Breast epithelium (tissue), 3 donors: ENCODE results near the gene RNF135.

Source experiments
- POLR2A ChIP-seq: fragments of 450-650 bp; IDR thresholded peaks from one replicate; pipeline ENCODE4 v1.6.1; 2016; ENCODE audit warnings: antibody characterized with exemption, mild to moderate bottlenecking, moderate library complexity
- POLR2AphosphoS5 ChIP-seq, 3 donors: sonication (generic); formaldehyde crosslinking; IDR thresholded peaks; one replicate each; pipeline ENCODE4 v1.6.1; 2017; ENCODE audit warnings: antibody characterized with exemption in 3 of 3
- TF ChIP-seq, protein P1 (sequence below), 3 donors: fragments of 450-650 bp; IDR thresholded peaks; one replicate each; pipeline ENCODE4 v1.5.1; 2016 to 2017; ENCODE audit warnings: antibody characterized with exemption in 3 of 3, mild to moderate bottlenecking in 3 of 3, moderate library complexity in 3 of 3

DNA sequence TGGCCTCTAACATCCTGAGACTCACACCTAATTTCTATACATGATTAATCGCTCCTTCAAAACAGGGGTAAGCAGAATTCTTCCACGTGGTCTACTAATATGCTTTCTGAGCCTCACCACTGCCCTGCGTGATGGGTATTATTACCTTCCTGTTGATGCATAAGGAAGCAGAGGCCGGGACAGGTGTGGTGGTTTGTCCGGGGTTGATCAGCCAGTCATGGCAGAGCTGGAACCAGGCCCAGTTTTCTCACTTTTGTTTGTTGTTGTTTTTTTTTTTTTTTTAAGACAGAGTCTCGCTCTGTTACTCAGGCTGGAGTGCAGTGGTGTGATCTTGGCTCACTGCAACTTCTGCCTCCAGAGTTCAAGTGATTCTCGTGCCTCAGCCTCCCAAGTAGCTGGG is 31.2 kb downstream of the RNF135 start:
- TF ChIP-seq, protein P1, sequence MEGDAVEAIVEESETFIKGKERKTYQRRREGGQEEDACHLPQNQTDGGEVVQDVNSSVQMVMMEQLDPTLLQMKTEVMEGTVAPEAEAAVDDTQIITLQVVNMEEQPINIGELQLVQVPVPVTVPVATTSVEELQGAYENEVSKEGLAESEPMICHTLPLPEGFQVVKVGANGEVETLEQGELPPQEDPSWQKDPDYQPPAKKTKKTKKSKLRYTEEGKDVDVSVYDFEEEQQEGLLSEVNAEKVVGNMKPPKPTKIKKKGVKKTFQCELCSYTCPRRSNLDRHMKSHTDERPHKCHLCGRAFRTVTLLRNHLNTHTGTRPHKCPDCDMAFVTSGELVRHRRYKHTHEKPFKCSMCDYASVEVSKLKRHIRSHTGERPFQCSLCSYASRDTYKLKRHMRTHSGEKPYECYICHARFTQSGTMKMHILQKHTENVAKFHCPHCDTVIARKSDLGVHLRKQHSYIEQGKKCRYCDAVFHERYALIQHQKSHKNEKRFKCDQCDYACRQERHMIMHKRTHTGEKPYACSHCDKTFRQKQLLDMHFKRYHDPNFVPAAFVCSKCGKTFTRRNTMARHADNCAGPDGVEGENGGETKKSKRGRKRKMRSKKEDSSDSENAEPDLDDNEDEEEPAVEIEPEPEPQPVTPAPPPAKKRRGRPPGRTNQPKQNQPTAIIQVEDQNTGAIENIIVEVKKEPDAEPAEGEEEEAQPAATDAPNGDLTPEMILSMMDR (IDR thresholded peaks at IDR 0.05), result no peak
- TF ChIP-seq POLR2AphosphoS5 (IDR thresholded peaks at IDR 0.05) (no peak), POLR2A (no peak)
